PFSK-1 (cell line): ENCODE measurements around the gene PIEZO2.

ENCODE experiments used
- FOXP2 ChIP-seq: optimal IDR thresholded peaks from 2 replicates; pipeline ENCODE3; 2011; ENCODE audit warnings: borderline replicate concordance, control low read depth, inconsistent platforms; ENCODE audit not compliant: insufficient read depth; ENCODE audit errors: extremely low read length, extremely low read depth
- POLR2AphosphoS5 ChIP-seq: IDR thresholded peaks from 2 replicates; pipeline ENCODE4 v1.6.1; 2012; ENCODE audit warnings: low read depth, mild to moderate bottlenecking, control low read depth, low read length, moderate library complexity
- REST ChIP-seq, 2 experiments: IDR thresholded peaks; 2 replicates each; pipeline versions ENCODE4 v1.6.1 to v1.8.0; 2011 to 2012; ENCODE audit warnings: low read depth in 2 of 2, low read length in 2 of 2, control low read depth in 1 of 2, inconsistent platforms in 1 of 2, mild to moderate bottlenecking in 1 of 2, moderate library complexity in 1 of 2; ENCODE audit not compliant: insufficient read depth in 1 of 2
- SIN3A ChIP-seq: IDR thresholded peaks from 2 replicates; pipeline ENCODE4 v1.6.1; 2012; ENCODE audit warnings: mild to moderate bottlenecking, low read length, moderate library complexity, borderline replicate concordance; ENCODE audit not compliant: insufficient read depth
- TAF1 ChIP-seq: IDR thresholded peaks from 2 replicates; pipeline ENCODE4 v1.6.1; 2012; ENCODE audit warnings: low read length, control low read depth, borderline replicate concordance; ENCODE audit not compliant: insufficient read depth

The PIEZO2 gene

GRCh38 chr18:10685484-10685883 lies 463.9 kb downstream of the PIEZO2 start:
- no peak for TF ChIP-seq TAF1
- no peak for TF ChIP-seq REST (IDR thresholded peaks at IDR 0.05; ENCODE audit: insufficient read depth in 1 of 2, low read depth in 2 of 2, low read length in 2 of 2)
- no peak for TF ChIP-seq SIN3A
- no peak for TF ChIP-seq FOXP2
- no peak for TF ChIP-seq POLR2AphosphoS5

- TF ChIP-seq REST (IDR thresholded peaks at IDR 0.05; ENCODE audit: insufficient read depth in 1 of 2, low read depth in 2 of 2, low read length in 2 of 2), result no peak
- no peak for TF ChIP-seq SIN3A
- TF ChIP-seq FOXP2, result no peak
- TF ChIP-seq POLR2AphosphoS5, result no peak
- TF ChIP-seq TAF1, result no peak
Measured at GRCh38 chr18:10682368-10682714, 467.0 kb downstream of the PIEZO2 start.

DNA sequence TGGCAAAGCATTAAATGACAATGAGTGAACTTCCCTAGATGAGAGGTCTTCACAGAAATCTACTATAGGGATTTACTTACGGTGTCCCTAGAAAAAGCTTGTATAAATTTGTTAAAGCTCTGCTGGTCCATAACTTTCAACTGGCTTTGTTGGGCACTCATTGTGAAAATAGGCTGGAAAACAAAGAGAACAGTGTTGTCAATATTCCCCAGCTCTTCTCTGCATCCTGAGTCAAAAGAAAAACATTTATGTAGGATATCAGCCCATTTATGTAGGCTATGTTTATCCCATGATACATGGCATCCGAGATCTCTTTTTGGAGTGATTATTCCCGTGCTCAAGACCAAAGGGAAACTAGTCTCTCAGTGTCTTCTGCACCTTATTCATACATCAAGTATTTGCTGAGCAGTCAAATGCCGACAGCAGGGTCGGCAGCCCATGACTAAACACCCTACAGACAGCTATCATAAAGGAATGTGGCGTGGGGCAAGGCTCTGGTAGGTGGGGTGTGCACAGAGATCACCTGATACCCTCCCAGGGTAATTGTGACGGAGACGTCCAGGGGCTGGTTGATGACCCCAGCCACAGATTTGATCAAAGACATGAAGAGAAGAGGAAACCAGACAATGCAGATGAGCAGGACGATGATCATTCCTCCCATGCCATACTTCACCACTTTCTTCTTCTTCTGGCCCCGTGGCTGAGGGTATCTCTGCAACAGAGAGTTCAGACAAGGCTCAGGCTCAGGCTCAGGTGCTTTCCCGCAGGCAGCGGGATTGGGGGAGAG lies 467.6 kb downstream of the PIEZO2 start:
- TF ChIP-seq POLR2AphosphoS5 (no peak), FOXP2 (no peak), TAF1 (no peak), REST (IDR thresholded peaks at IDR 0.05; ENCODE audit: insufficient read depth in 1 of 2, low read depth in 2 of 2, low read length in 2 of 2) (no peak), SIN3A (no peak)

DNA sequence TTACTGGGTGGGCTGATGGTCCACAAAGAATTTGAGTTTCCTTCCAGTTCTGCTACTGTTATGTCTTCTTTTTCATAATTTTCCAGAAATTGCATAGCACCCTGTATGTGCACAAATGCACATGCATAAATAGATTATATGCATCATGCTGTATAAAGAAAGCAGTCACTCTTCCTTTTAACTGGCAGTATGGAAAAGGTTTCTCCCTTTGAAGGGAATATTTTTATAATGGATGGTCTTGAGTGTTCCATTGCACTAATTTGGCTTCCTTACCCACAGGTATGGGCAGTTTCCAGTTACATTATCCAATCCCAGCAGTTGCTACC lies 469.1 kb downstream of the PIEZO2 start:
- TF ChIP-seq REST (IDR thresholded peaks at IDR 0.05; ENCODE audit: insufficient read depth in 1 of 2, low read depth in 2 of 2, low read length in 2 of 2), result no peak
- no peak for TF ChIP-seq FOXP2
- no peak for TF ChIP-seq POLR2AphosphoS5
- TF ChIP-seq SIN3A, result no peak
- no peak for TF ChIP-seq TAF1

DNA sequence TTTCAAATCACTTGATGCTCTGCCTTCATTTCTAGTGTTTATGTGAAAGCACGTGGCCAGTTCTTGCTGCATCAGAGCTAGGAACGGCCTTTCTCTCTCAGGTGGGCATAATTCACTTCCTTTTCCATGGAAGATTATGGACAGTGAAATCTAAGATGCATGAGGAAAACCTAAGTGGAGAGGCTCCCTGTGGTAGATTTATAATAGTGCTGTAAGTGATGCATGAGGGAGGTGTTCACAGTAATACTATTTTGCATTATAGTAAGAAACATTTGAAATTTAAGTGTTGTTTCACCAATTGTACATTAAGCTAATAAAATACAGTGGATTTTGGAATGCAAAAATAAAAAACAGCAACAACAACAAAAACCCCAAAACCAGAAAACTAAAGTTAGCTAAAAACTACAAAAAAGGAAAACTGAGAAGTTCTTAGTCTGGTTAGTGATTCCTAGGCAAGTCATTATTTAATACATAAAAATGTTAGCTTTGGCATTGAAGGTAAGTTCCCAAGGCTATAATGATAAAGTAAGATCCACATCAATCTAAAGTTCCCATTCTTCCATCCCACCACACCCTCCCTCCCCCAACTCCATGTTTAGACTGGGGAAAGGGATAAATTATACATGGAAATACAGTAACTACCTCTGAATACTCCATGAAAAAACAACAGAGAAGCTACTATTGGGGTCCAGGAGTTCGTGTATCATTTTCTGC lies 469.7 kb downstream of the PIEZO2 start:
- TF ChIP-seq TAF1 (no peak), POLR2AphosphoS5 (no peak), SIN3A (no peak), FOXP2 (no peak), REST (IDR thresholded peaks at IDR 0.05; ENCODE audit: insufficient read depth in 1 of 2, low read depth in 2 of 2, low read length in 2 of 2) (no peak)
